Stimulated activated naive CD8-positive, alpha-beta T cell treated with anti-CD3 and anti-CD28 coated beads, Interleukin-15, amount 100 ng/mL, for 72 hours (primary cell): ENCODE data around the gene MCHR2.
"Not testable (repeated sequence)": the region's sequence is repeated elsewhere in the genome, so short reads cannot be mapped to it uniquely, and the experiment has no call there.

Experiments used
- ATAC-seq: fragments of 150-1000 bp; cut with Tn5 transposase; 2 replicates; pipeline ENCODE4 v1.10.0; 2021; ENCODE audit warnings: mild to moderate bottlenecking, moderate library complexity
- DNase-seq, 2 donors: peaks; one replicate each; pipeline ENCODE4 v3.0.0; 2021 to 2022
- H3K27ac Mint-ChIP-seq, 2 donors: one replicate each; pipeline ENCODE4 v1.8.0; 2022; ENCODE audit warnings: mild to moderate bottlenecking in 2 of 2, mixed read lengths in 2 of 2, moderate library complexity in 2 of 2
- H3K27me3 Mint-ChIP-seq: one replicate; pipeline ENCODE4 v1.8.0; 2022; ENCODE audit warnings: mixed read lengths
- H3K4me1 Mint-ChIP-seq: one replicate; pipeline ENCODE4 v1.8.0; 2022; ENCODE audit warnings: mild to moderate bottlenecking, mixed read lengths
- H3K4me3 Mint-ChIP-seq, 2 donors: one replicate each; pipeline ENCODE4 v1.8.0; 2022; ENCODE audit warnings: mild to moderate bottlenecking in 2 of 2, mixed read lengths in 2 of 2, moderate library complexity in 1 of 2
- H3K9me3 Mint-ChIP-seq, 2 donors: one replicate each; pipeline ENCODE4 v1.8.0; 2022; ENCODE audit warnings: mixed read lengths in 2 of 2

The MCHR2 gene

GRCh38 chr6:99993533-99994251 lies at the start of gene MCHR2:
Gene MCHR2, minus strand, starts transcription at chr6:99994223. Its CDS starts 38,076 bp downstream, at chr6:99956147.
- H3K27me3 Mint-ChIP-seq: peaks cover 55% of the 10 kb centered on the region
- ATAC-seq: peak; percentile 33
- H3K27ac Mint-ChIP-seq: no peak within 1 kb of the TSS
- no peaks in the 10 kb centered on the region for H3K4me1 Mint-ChIP-seq
- peak within 1 kb of the TSS in 1 of 2 donors; percentile 12 for H3K4me3 Mint-ChIP-seq
- no peaks in the 10 kb centered on the region for H3K9me3 Mint-ChIP-seq
- DNase-seq: no peak

DNA sequence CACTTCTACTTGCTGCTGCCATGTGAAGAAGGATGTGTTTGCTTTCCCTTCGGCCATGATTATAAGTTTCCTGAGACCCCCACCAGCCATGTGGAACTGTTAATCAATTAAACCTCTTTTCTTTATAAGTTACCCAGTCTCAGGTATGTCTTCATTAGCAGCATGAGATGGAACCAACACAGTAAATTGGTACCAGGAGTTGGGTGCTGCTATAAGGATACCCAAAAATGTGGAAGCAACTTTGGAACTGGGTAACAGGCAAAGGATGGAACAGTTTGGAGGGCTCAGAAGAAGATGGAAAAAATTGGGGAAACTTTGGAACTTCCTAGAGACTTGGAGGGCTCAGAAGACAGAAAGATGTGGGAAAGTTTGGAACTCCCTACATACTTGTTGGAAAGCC lies 44.5 kb upstream of the MCHR2 start:
- peaks cover 9 to 17% of the 10 kb centered on the region in 2 donors for H3K9me3 Mint-ChIP-seq
- not testable (repeated sequence) for DNase-seq, H3K27me3 Mint-ChIP-seq

DNA sequence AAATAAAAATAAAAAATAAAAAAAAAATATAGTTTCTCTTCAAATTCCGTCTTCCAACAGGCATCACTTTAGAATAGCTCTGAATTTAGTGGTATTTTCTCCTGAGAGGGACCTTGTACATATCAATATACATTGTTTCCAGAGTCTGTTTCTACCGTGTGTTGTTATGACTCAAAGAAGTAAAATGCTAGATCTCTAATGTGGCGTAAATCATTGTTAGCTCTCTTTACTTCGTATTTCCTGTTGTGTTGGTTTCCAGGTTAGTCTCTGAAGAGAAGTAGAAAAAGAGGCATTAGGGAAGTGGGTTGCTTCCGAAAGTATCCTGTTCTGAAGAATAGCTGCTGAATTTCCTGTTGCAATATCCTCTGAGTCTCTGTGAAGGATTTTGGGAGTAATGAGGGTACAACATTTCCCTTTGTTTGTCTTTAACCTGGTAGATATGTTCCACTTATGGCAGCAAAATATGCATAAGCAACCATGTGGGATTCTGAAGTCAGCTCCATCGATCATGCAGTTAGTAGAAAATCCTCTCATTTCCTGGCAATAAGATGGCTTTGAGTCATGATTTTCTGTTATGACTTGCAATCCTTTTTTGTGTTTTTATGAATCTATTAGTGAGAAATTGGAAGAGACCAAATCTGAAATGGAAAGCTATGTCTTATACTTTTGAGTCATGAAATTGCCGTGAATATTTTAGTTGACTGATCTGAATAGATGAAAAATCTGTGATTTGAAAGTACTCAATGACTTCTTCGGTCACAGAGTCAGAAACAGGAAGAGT lies 42.0 kb upstream of the MCHR2 start:
- peak overlapping the region in 1 of 2 donors; percentile 30 for H3K27ac Mint-ChIP-seq
- no peaks in the 10 kb centered on the region for H3K27me3 Mint-ChIP-seq
- no peak for DNase-seq
- peaks cover 5 to 14% of the 10 kb centered on the region in 2 donors for H3K9me3 Mint-ChIP-seq
- peak; percentile 37 for ATAC-seq
- H3K4me1 Mint-ChIP-seq: no peaks in the 10 kb centered on the region
- H3K4me3 Mint-ChIP-seq: no peak overlapping the region

More for the DNA sequence above, 44.5 kb upstream of the MCHR2 start:
- not testable (repeated sequence) for H3K4me3 Mint-ChIP-seq, ATAC-seq, H3K4me1 Mint-ChIP-seq
- peak overlapping the region in 1 of 2 donors; percentile 50 for H3K27ac Mint-ChIP-seq

DNA sequence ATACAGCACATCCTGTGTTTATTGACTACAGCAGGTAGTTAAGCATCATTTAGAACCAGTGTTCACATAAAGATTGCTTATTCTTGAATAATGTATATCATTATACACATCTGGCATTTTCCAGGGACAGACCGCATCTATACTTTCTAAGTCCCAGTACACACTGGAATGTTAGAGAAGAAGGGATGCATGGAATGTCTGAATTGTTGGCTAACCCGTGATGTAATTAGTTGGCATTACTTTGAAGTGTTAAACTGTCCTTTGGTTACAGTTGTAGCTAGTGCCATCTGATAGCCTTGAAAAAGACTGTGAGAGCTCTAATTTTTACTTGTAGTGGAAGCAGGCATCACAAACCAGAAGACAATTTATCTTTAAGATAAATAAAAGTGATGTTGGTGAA lies 29.8 kb upstream of the MCHR2 start:
- no peak for DNase-seq
- no peaks in the 10 kb centered on the region for H3K4me1 Mint-ChIP-seq
- H3K4me3 Mint-ChIP-seq: no peak overlapping the region
- H3K27ac Mint-ChIP-seq: no peak overlapping the region
- ATAC-seq: no peak
- no peaks in the 10 kb centered on the region for H3K27me3 Mint-ChIP-seq
- H3K9me3 Mint-ChIP-seq: peaks cover 0 to 2% of the 10 kb centered on the region in 2 donors

- Mint-ChIP-seq H3K9me3 (peaks cover 4 to 12% of the 10 kb centered on the region in 2 donors), H3K27me3 (no peaks in the 10 kb centered on the region), H3K4me1 (no peaks in the 10 kb centered on the region), H3K4me3 (no peak overlapping the region), H3K27ac (no peak overlapping the region)
- no peak for ATAC-seq
- no peak for DNase-seq
These were observed 28.8 kb upstream of the MCHR2 start for GRCh38 chr6:100022847-100023246.

- H3K27ac Mint-ChIP-seq: no peak overlapping the region
- no peaks in the 10 kb centered on the region for H3K4me1 Mint-ChIP-seq
- peaks cover 7% of the 10 kb centered on the region for H3K27me3 Mint-ChIP-seq
- H3K9me3 Mint-ChIP-seq: no peaks in the 10 kb centered on the region
- DNase-seq (no peak), ATAC-seq (no peak)
- H3K4me3 Mint-ChIP-seq: no peak overlapping the region
These were observed 14.8 kb upstream of the MCHR2 start for GRCh38 chr6:100008857-100009256.

DNA sequence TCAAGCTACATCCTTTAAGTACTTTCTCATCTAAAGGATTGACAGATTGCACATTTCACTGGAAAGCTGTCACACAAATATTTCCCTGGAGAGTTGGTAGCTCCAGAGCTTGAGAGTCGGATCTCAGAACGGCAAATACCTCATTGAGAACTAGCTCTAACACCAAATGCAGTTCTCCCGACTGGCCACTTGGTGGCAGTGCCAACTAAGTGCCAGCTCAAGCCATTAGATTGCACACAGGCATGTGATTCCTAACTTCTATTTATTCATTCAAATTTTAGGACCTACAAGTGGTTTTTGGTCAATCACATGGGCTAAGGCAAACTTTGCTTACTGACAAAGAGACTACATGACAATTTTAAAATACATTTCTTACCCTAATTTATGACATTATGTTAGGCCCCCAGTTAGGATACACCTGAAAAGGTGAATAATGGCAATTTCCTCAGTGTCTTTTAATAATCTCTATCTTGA lies 7.9 kb upstream of the MCHR2 start:
- H3K27ac Mint-ChIP-seq: no peak overlapping the region
- H3K4me1 Mint-ChIP-seq: no peaks in the 10 kb centered on the region
- H3K9me3 Mint-ChIP-seq: no peaks in the 10 kb centered on the region
- DNase-seq (peak; percentile 13 to 27), ATAC-seq (peak; percentile 66)
- H3K4me3 Mint-ChIP-seq: no peak overlapping the region
- peaks cover 27% of the 10 kb centered on the region for H3K27me3 Mint-ChIP-seq

DNA sequence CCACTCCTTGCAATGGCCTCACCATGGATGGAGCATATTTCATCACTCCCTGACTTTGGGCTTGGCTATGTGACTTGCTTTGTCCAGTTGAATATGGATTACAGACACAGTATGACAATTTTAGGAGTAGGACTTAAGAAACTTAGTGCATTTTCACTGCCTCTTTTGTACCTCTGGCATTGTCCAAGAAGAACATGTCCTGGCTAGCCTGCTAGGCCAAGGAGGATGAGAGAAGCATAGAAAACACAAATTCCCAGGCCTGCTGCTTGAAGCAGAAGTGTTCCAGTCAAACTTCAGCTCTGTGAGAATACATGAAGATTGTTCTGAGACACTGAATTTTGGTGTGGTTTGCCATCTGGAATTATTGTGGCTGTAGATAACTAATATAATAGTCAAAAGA lies 3.1 kb upstream of the MCHR2 start:
- Mint-ChIP-seq H3K9me3 (no peaks in the 10 kb centered on the region), H3K4me3 (no peak overlapping the region), H3K4me1 (no peaks in the 10 kb centered on the region), H3K27me3 (peaks cover 54% of the 10 kb centered on the region), H3K27ac (no peak overlapping the region)
- ATAC-seq: no peak
- DNase-seq: no peak

DNA sequence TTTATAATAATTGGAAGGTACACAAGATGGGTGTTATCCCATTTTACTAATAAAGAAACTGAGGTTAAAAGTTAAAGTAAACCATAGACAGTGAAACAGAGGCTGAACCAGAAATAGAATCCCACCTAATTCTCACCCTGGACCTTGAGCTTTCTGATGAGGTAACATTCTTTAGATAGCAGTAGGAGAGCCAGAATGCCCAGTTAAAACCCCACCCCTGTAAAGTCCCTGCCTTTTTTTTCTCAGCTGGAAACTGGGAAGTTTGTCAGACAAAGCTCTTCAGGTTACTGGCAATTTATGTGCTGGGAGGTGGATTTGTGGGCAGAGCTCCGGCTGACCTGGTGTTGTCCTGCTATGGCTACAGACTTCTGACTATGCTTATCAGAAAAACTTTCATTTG lies 1.9 kb upstream of the MCHR2 start:
- no peaks in the 10 kb centered on the region for H3K9me3 Mint-ChIP-seq
- DNase-seq (no peak), ATAC-seq (no peak)
- no peak overlapping the region for H3K4me3 Mint-ChIP-seq
- H3K27ac Mint-ChIP-seq: no peak overlapping the region
- no peaks in the 10 kb centered on the region for H3K4me1 Mint-ChIP-seq
- H3K27me3 Mint-ChIP-seq: peaks cover 51% of the 10 kb centered on the region

GRCh38 chr6:99993146-99993532 lies 884 bp downstream of the MCHR2 start:
- no peak overlapping the region for H3K27ac Mint-ChIP-seq
- DNase-seq (no peak), ATAC-seq (no peak)
- H3K4me3 Mint-ChIP-seq: peak overlapping the region in 1 of 2 donors; percentile 12
- peaks cover 60% of the 10 kb centered on the region for H3K27me3 Mint-ChIP-seq
- no peaks in the 10 kb centered on the region for H3K9me3 Mint-ChIP-seq
- H3K4me1 Mint-ChIP-seq: no peaks in the 10 kb centered on the region

GRCh38 chr6:99991955-99992354 lies 2.1 kb downstream of the MCHR2 start:
- H3K27me3 Mint-ChIP-seq: peaks cover 60% of the 10 kb centered on the region
- no peak for ATAC-seq
- no peak overlapping the region for H3K27ac Mint-ChIP-seq
- H3K4me3 Mint-ChIP-seq: no peak overlapping the region
- H3K9me3 Mint-ChIP-seq: no peaks in the 10 kb centered on the region
- no peaks in the 10 kb centered on the region for H3K4me1 Mint-ChIP-seq
- DNase-seq: no peak

DNA sequence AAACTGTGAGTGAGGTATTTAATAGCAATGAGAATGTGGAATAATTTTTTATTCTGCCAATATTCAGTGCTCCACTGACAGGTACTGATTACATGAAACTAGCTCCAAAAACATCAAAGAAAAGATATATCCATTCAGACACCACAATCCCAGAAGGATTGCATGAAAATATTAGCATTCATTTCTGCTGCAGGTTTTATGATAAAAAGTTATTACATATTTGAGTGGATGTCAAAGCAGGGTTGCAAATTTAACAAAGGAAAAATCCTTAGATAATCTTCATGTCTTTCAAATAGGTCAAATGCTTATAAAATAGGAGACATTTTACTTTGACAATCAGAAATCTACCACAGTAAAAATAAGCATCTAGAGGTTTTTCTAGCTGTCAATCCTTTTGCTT lies 13.3 kb downstream of the MCHR2 start:
- Mint-ChIP-seq H3K27me3 (no peaks in the 10 kb centered on the region), H3K4me3 (no peak overlapping the region), H3K9me3 (no peaks in the 10 kb centered on the region), H3K4me1 (no peaks in the 10 kb centered on the region), H3K27ac (no peak overlapping the region)
- no peak for DNase-seq
- ATAC-seq: no peak

- ATAC-seq: no peak
- Mint-ChIP-seq H3K27ac (no peak overlapping the region), H3K4me3 (no peak overlapping the region), H3K4me1 (no peaks in the 10 kb centered on the region), H3K9me3 (peaks cover 0 to 6% of the 10 kb centered on the region in 2 donors), H3K27me3 (no peaks in the 10 kb centered on the region)
- DNase-seq: no peak
These were observed 14.1 kb downstream of the MCHR2 start for GRCh38 chr6:99979953-99980352.

DNA sequence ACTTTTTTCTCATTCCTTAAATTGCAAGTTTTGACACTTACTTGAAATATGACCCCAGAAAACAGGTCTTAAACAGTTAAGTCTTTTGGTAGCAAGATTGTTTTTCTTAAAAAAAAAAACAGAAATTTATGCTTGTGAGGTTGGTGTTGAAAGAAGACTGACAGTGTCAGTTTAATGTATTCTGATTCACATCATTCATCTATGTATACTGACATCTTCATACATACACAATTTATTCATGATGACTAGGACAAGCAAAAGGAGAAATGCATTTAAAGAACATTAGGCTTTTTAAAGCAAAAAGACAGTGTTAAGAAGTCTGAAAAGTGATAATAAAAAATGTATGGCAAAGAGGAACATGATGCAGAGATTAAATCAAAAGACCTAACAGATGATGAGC lies 27.0 kb downstream of the MCHR2 start:
- no peak overlapping the region for H3K27ac Mint-ChIP-seq
- H3K4me1 Mint-ChIP-seq: no peaks in the 10 kb centered on the region
- H3K4me3 Mint-ChIP-seq: no peak overlapping the region
- H3K9me3 Mint-ChIP-seq: no peaks in the 10 kb centered on the region
- no peak for DNase-seq
- H3K27me3 Mint-ChIP-seq: no peaks in the 10 kb centered on the region
- ATAC-seq: no peak

- ATAC-seq: no peak
- no peak overlapping the region for H3K27ac Mint-ChIP-seq
- H3K9me3 Mint-ChIP-seq: peaks cover 13 to 25% of the 10 kb centered on the region in 2 donors
- no peaks in the 10 kb centered on the region for H3K4me1 Mint-ChIP-seq
- no peak overlapping the region for H3K4me3 Mint-ChIP-seq
- no peak for DNase-seq
- no peaks in the 10 kb centered on the region for H3K27me3 Mint-ChIP-seq
These were observed 34.0 kb downstream of the MCHR2 start for GRCh38 chr6:99960027-99960426.
